HG03135 (cell line): Measurements from ENCODE around the gene DMD.

Experiments
- ATAC-seq: cut with Tn5 transposase; IDR thresholded peaks from one replicate; pipeline ENCODE4 v1.9.1; 2021; ENCODE audit warnings: mild to moderate bottlenecking, moderate library complexity; ENCODE audit not compliant: unreplicated experiment

Gene DMD

GRCh38 chrX:31909850-31910572, 1301.3 kb downstream of the DMD start:
- ATAC-seq = no peak

GRCh38 chrX:31894152-31894551, 1317.2 kb downstream of the DMD start:
- ATAC-seq = no peak

GRCh38 chrX:31893525-31893924, 1317.8 kb downstream of the DMD start:
- ATAC-seq = no peak

- no peak for ATAC-seq
Observed at GRCh38 chrX:31889088-31889487, 1322.3 kb downstream of the DMD start.

GRCh38 chrX:31884535-31884934, 1326.8 kb downstream of the DMD start:
- no peak for ATAC-seq

- ATAC-seq = no peak
Observed at GRCh38 chrX:31872007-31872406, 1339.3 kb downstream of the DMD start.

GRCh38 chrX:31870267-31870666, 1341.1 kb downstream of the DMD start:
- ATAC-seq = no peak

GRCh38 chrX:31860686-31861085, 1350.7 kb downstream of the DMD start:
- ATAC-seq = no peak

GRCh38 chrX:31858915-31859314, 1352.4 kb downstream of the DMD start:
- no peak for ATAC-seq

- ATAC-seq = no peak
Observed at GRCh38 chrX:31854716-31855115, 1356.6 kb downstream of the DMD start.

GRCh38 chrX:31851761-31852160, 1359.6 kb downstream of the DMD start:
- no peak for ATAC-seq

- no peak for ATAC-seq
Observed at GRCh38 chrX:31847773-31848172, 1363.6 kb downstream of the DMD start.

GRCh38 chrX:31845003-31845402, 1366.3 kb downstream of the DMD start:
- no peak for ATAC-seq

- no peak for ATAC-seq
Observed at GRCh38 chrX:31838617-31839016, 1372.7 kb downstream of the DMD start.

- ATAC-seq = no peak
Observed at GRCh38 chrX:31837445-31838049, 1373.8 kb downstream of the DMD start.

- ATAC-seq = no peak
Observed at GRCh38 chrX:31836479-31836878, 1374.9 kb downstream of the DMD start.

- no peak for ATAC-seq
Observed at GRCh38 chrX:31832263-31832662, 1379.1 kb downstream of the DMD start.

GRCh38 chrX:31820430-31821210, 1390.7 kb downstream of the DMD start:
- no peak for ATAC-seq

- ATAC-seq = no peak
Observed at GRCh38 chrX:31819455-31819854, 1391.9 kb downstream of the DMD start.

- no peak for ATAC-seq
Observed at GRCh38 chrX:31811106-31811505, 1400.2 kb downstream of the DMD start.

GRCh38 chrX:31808357-31808756, 1403.0 kb downstream of the DMD start:
- no peak for ATAC-seq

GRCh38 chrX:31807165-31807564, 1404.2 kb downstream of the DMD start:
- no peak for ATAC-seq
